HCT116 (cell line): ENCODE results near the gene CENATAC. TPM values are rescaled to one million over a fixed set of nuclear protein-coding genes. Genes with fewer than 3 reads are reported as not detected.

Experiments used
- ATAC-seq: fragments of 200-7000 bp; cut with Tn5 transposase; 2 replicates; pipeline ENCODE4 v1.9.1; 2020; ENCODE audit warnings: mild to moderate bottlenecking, moderate library complexity
- BruUV-seq: library from RNA; stranded (reverse); fragments of 400-500 nt; replicated peaks from 2 replicates; lab custom pipeline; 2021; lab: Mats Ljungman, UMichigan
- CTCF ChIA-PET: fragments of 300-600 bp; sonication (Branson Sonifier 250); formaldehyde crosslinking; loops from one replicate; lab custom pipeline; 2021; ENCODE audit warnings: antibody characterized with exemption; lab: Charles Lee
- POLR2A ChIA-PET: fragments of 300-600, 350-600 bp; sonication (Branson Sonifier 250); formaldehyde crosslinking; loops from one replicate; lab custom pipeline; 2021; ENCODE audit warnings: antibody characterized with exemption; lab: Charles Lee
- RAD21 ChIA-PET, 2 experiments: fragments of 300-600 bp; sonication (Branson Sonifier 250); formaldehyde crosslinking; loops; one replicate each; lab custom pipeline; 2023; ENCODE audit warnings: low total read pairs in 2 of 2; ENCODE audit not compliant: uncharacterized antibody in 2 of 2, unreplicated experiment in 2 of 2, low non-redundant PET in 1 of 2; lab: Charles Lee
- DNase-seq: peaks from one replicate; pipeline ENCODE4 v3.0.0-alpha.2; 2010; ENCODE audit warnings: low read depth, low spot score
- H2AFZ ChIP-seq: fragments of 200-600 bp; shearing (Covaris generic), sonication (generic); 2 replicates; pipeline ENCODE4 v1.6.1; 2017; ENCODE audit warnings: low read depth, mixed run types, mixed read lengths, antibody characterized with exemption, low read length; ENCODE audit not compliant: poor library complexity, severe bottlenecking
- H3K27ac ChIP-seq: 2 replicates; pipeline ENCODE4 v1.5.1; 2012; ENCODE audit warnings: low read depth, low read length
- H3K27me3 ChIP-seq: fragments of 200-600 bp; sonication (generic); 2 replicates; pipeline ENCODE4 v1.6.1; 2016; ENCODE audit warnings: mixed run types, low read length, mixed read lengths; ENCODE audit not compliant: insufficient read depth
- H3K36me3 ChIP-seq, 2 experiments: fragments of 200-500 bp in 1 of 2; fragments of 200-600 bp in 1 of 2; sonication (Bioruptor generic) in 1 of 2; sonication (generic) in 1 of 2; 2 replicates each; pipeline versions ENCODE4 v1.5.1 to v1.6.1; 2014 to 2016; ENCODE audit warnings: low read length in 2 of 2, inconsistent platforms in 1 of 2, mixed read lengths in 1 of 2, mixed run types in 1 of 2; ENCODE audit not compliant: insufficient read depth in 2 of 2, control insufficient read depth in 1 of 2
- H3K4me1 ChIP-seq, 2 experiments: fragments of 200-600 bp in 1 of 2; sonication (generic) in 1 of 2; 2 replicates each; pipeline versions ENCODE4 v1.5.1 to v1.6.1; 2012 to 2017; ENCODE audit warnings: low read length in 2 of 2, inconsistent platforms in 1 of 2, mild to moderate bottlenecking in 1 of 2, mixed read lengths in 1 of 2, mixed run types in 1 of 2, moderate library complexity in 1 of 2; ENCODE audit not compliant: insufficient read depth in 2 of 2, control insufficient read depth in 1 of 2
- H3K4me2 ChIP-seq: fragments of 200-600 bp; sonication (generic); 2 replicates; pipeline ENCODE4 v1.6.1; 2017; ENCODE audit warnings: mixed run types, low read length, mixed read lengths
- H3K4me3 ChIP-seq, 2 experiments: fragments of 200-600 bp in 1 of 2; sonication (generic) in 1 of 2; replicated peaks in 1 of 2; 2 replicates each; pipeline ENCODE4 v1.5.1; 2011 to 2016; ENCODE audit warnings: low read length in 2 of 2, control low read depth in 1 of 2, low read depth in 1 of 2, mild to moderate bottlenecking in 1 of 2, mixed read lengths in 1 of 2, mixed run types in 1 of 2
- H3K79me2 ChIP-seq: fragments of 200-600 bp; sonication (generic); 2 replicates; pipeline ENCODE4 v1.6.1; 2017; ENCODE audit warnings: mild to moderate bottlenecking, mixed run types, low read length, moderate library complexity, mixed read lengths; ENCODE audit not compliant: insufficient read depth
- H3K9ac ChIP-seq: fragments of 200-600 bp; sonication (generic); 2 replicates; pipeline ENCODE4 v1.6.1; 2016; ENCODE audit warnings: low read length, mixed read lengths
- H3K9me2 ChIP-seq: fragments of 200-600 bp; sonication (generic), shearing (Covaris generic); 2 replicates; pipeline ENCODE4 v1.6.1; 2017; ENCODE audit warnings: mixed run types, mild to moderate bottlenecking, moderate library complexity; ENCODE audit not compliant: insufficient read depth
- H3K9me3 ChIP-seq, 2 experiments: fragments of 200-500 bp in 1 of 2; fragments of 200-600 bp in 1 of 2; sonication (Bioruptor generic) in 1 of 2; sonication (generic) in 1 of 2; 2 replicates each; pipeline ENCODE4 v1.6.1; 2014 to 2017; ENCODE audit warnings: low read length in 2 of 2, mixed read lengths in 2 of 2, inconsistent platforms in 1 of 2, low read depth in 1 of 2, mild to moderate bottlenecking in 1 of 2, mixed run types in 1 of 2, moderate library complexity in 1 of 2; ENCODE audit not compliant: control insufficient read depth in 1 of 2, insufficient read depth in 1 of 2
- H4K20me1 ChIP-seq: fragments of 200-600 bp; sonication (generic), shearing (Covaris generic); 2 replicates; pipeline ENCODE4 v1.6.1; 2017; ENCODE audit warnings: mixed run types, mild to moderate bottlenecking, moderate library complexity; ENCODE audit not compliant: insufficient read depth
- CEBPB ChIP-seq: IDR thresholded peaks from 2 replicates; pipeline ENCODE4 v1.6.1; 2012; ENCODE audit warnings: low read depth
- EZH2phosphoT487 ChIP-seq: fragments of 200-600 bp; IDR thresholded peaks from 2 replicates; pipeline ENCODE4 v1.6.1; 2018; ENCODE audit warnings: antibody characterized with exemption, borderline replicate concordance
- FOSL1 ChIP-seq: IDR thresholded peaks from 2 replicates; pipeline ENCODE4 v1.6.1; 2012; ENCODE audit warnings: low read depth
- RAD21 ChIP-seq: IDR thresholded peaks from 2 replicates; pipeline ENCODE4 v1.6.1; 2012; ENCODE audit warnings: low read depth, mild to moderate bottlenecking
- SIN3A ChIP-seq: IDR thresholded peaks from 2 replicates; pipeline ENCODE4 v1.6.1; 2012; ENCODE audit warnings: low read depth
- ZFX ChIP-seq: fragments of 450-650 bp; IDR thresholded peaks from 2 replicates; pipeline ENCODE4 v1.6.1; 2017
- intact Hi-C: fragments of 100-400 bp; cut with micrococcal nuclease; formaldehyde crosslinking; loops from 2 replicates; pipeline ENCODE4 v1.10.0; 2022
- total RNA-seq: library from RNA; stranded (reverse); gene quantifications from one replicate; pipeline ENCODE4 v1.2.1, GENCODE V29; 2021; ENCODE audit not compliant: unreplicated experiment
- TF ChIP-seq, protein P1 (sequence below): IDR thresholded peaks from 2 replicates; pipeline ENCODE4 v1.6.1; 2011; ENCODE audit warnings: mild to moderate bottlenecking, low read length, moderate library complexity; ENCODE audit not compliant: insufficient replicate concordance; ENCODE audit errors: extremely low read depth
- TF ChIP-seq, protein P2 (sequence below), 3 experiments: fragments of 200-600 bp in 1 of 3; sonication (generic) in 1 of 3; IDR thresholded peaks in 2 of 3; conservative IDR thresholded peaks in 1 of 3; 2 replicates each; pipeline ENCODE4 v1.5.1; 2012 to 2017; ENCODE audit warnings: low read depth in 2 of 3, low read length in 2 of 3, antibody characterized with exemption in 1 of 3, borderline replicate concordance in 1 of 3, control low read depth in 1 of 3, mild to moderate bottlenecking in 1 of 3, mixed read lengths in 1 of 3, mixed run types in 1 of 3, moderate library complexity in 1 of 3; ENCODE audit not compliant: insufficient read depth in 1 of 3
- TF ChIP-seq, protein P3 (sequence below): IDR thresholded peaks from 2 replicates; pipeline ENCODE4 v1.6.1; 2012; ENCODE audit warnings: low read depth

CENATAC gene
- total RNA-seq, 1 experiment from 2014 or later, result 28.9 TPM

DNA sequence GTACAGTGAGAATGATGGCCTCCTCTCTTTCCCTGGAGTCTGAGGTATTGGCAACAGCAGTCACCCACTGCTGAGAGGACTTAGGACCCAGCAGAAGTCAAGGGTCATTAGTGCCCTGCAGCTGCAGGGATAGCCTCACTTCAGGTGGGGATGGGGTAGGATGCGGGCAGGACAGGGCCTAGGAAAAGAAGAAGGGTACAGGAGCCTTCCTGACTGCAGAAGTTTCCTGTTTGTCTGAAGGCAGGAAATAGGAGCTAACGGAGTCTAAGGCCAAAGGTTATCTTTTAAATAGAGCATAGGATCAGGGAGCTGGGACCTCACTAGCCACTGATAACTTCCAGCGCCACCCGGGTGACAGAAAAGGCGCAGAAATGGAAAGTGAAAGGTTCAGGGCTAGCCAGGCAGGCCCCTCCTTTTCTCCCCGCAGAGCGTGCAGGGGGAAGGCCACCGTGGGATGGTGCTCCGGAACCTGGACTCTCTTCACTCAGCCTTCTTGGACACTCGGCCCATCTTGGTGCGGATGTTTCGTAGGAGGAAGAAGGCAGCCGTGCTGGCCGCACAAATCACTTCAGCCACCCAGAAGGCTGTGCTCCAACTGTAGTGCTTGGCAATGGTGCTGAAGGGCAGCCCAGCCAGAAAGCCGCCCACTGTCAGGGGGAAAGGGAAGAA, 26.6 kb downstream of the CENATAC start (continued):
- TF ChIP-seq, protein P1, sequence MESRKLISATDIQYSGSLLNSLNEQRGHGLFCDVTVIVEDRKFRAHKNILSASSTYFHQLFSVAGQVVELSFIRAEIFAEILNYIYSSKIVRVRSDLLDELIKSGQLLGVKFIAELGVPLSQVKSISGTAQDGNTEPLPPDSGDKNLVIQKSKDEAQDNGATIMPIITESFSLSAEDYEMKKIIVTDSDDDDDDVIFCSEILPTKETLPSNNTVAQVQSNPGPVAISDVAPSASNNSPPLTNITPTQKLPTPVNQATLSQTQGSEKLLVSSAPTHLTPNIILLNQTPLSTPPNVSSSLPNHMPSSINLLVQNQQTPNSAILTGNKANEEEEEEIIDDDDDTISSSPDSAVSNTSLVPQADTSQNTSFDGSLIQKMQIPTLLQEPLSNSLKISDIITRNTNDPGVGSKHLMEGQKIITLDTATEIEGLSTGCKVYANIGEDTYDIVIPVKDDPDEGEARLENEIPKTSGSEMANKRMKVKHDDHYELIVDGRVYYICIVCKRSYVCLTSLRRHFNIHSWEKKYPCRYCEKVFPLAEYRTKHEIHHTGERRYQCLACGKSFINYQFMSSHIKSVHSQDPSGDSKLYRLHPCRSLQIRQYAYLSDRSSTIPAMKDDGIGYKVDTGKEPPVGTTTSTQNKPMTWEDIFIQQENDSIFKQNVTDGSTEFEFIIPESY, result no peak
- no peak for TF ChIP-seq CEBPB
- TF ChIP-seq SIN3A, result no peak
- TF ChIP-seq, protein P2, sequence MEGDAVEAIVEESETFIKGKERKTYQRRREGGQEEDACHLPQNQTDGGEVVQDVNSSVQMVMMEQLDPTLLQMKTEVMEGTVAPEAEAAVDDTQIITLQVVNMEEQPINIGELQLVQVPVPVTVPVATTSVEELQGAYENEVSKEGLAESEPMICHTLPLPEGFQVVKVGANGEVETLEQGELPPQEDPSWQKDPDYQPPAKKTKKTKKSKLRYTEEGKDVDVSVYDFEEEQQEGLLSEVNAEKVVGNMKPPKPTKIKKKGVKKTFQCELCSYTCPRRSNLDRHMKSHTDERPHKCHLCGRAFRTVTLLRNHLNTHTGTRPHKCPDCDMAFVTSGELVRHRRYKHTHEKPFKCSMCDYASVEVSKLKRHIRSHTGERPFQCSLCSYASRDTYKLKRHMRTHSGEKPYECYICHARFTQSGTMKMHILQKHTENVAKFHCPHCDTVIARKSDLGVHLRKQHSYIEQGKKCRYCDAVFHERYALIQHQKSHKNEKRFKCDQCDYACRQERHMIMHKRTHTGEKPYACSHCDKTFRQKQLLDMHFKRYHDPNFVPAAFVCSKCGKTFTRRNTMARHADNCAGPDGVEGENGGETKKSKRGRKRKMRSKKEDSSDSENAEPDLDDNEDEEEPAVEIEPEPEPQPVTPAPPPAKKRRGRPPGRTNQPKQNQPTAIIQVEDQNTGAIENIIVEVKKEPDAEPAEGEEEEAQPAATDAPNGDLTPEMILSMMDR (IDR thresholded peaks at IDR 0.05 in 2 of 3, conservative IDR thresholded peaks at IDR 0.05 in 1 of 3; ENCODE audit: borderline replicate concordance in 1 of 3, insufficient read depth in 1 of 3, low read depth in 2 of 3, low read length in 2 of 3), result no peak
- TF ChIP-seq ZFX, result no peak

DNA sequence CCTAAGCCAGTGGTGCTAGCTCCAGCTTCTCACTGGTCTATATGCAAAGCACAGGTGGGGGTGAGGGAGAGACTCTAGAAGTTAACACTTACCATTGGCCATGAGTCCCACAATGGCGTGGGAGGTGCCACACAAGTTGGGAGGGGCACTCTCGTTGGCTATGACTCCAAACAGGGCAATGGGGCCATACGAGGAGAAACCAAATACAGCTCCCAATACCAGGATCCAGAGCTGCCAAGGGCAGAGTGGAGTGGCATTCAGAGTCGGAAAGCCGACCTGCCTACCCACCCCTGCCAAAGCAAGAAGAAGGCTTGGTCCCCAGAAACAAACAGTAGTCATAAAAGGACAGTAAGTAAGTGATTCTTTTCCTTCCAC, 27.1 kb downstream of the CENATAC start:
- CTCF ChIA-PET, result no interaction called here

More for the DNA sequence above, 27.1 kb downstream of the CENATAC start:
- Histone ChIP-seq H2AFZ (no peak overlapping the region), H3K36me3 (peaks cover 21 to 38% of the 10 kb centered on the region in 2 experiments; a peak in 3 of 4 replicates), H3K9ac (no peak overlapping the region), H3K4me1 (peaks cover 8 to 30% of the 10 kb centered on the region in 2 experiments), H3K79me2 (peaks cover 38% of the 10 kb centered on the region), H3K9me3 (no peaks in the 10 kb centered on the region), H3K27me3 (no peaks in the 10 kb centered on the region), H3K9me2 (no peaks in the 10 kb centered on the region), H3K4me2 (no peak overlapping the region), H3K27ac (no peak overlapping the region), H4K20me1 (no peaks in the 10 kb centered on the region), H3K4me3 (no peak overlapping the region)
- BruUV-seq, result no TSS peak
- TF ChIP-seq, protein P3, sequence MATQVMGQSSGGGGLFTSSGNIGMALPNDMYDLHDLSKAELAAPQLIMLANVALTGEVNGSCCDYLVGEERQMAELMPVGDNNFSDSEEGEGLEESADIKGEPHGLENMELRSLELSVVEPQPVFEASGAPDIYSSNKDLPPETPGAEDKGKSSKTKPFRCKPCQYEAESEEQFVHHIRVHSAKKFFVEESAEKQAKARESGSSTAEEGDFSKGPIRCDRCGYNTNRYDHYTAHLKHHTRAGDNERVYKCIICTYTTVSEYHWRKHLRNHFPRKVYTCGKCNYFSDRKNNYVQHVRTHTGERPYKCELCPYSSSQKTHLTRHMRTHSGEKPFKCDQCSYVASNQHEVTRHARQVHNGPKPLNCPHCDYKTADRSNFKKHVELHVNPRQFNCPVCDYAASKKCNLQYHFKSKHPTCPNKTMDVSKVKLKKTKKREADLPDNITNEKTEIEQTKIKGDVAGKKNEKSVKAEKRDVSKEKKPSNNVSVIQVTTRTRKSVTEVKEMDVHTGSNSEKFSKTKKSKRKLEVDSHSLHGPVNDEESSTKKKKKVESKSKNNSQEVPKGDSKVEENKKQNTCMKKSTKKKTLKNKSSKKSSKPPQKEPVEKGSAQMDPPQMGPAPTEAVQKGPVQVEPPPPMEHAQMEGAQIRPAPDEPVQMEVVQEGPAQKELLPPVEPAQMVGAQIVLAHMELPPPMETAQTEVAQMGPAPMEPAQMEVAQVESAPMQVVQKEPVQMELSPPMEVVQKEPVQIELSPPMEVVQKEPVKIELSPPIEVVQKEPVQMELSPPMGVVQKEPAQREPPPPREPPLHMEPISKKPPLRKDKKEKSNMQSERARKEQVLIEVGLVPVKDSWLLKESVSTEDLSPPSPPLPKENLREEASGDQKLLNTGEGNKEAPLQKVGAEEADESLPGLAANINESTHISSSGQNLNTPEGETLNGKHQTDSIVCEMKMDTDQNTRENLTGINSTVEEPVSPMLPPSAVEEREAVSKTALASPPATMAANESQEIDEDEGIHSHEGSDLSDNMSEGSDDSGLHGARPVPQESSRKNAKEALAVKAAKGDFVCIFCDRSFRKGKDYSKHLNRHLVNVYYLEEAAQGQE, result no peak
- TF ChIP-seq RAD21 (no peak), EZH2phosphoT487 (no peak), FOSL1 (no peak)
- TF ChIP-seq, protein P2 (IDR thresholded peaks at IDR 0.05 in 2 of 3, conservative IDR thresholded peaks at IDR 0.05 in 1 of 3; ENCODE audit: borderline replicate concordance in 1 of 3, insufficient read depth in 1 of 3, low read depth in 2 of 3, low read length in 2 of 3), result no peak
- ATAC-seq (no peak), DNase-seq (no peak)
- ChIA-PET RAD21 (no interaction called here), POLR2A (interaction anchor here (1.0 kb wide), 1 partner anchor 31 kb away, joined by 3 read pairs; no protein-coding TSS in a partner anchor)
- intact Hi-C loops, result no loop called here
